HUDEP-2 (cell line): ENCODE measurements around the gene SRMS.

Experiments
- DNase-seq, 76 experiments: peaks; one replicate each; lab custom pipeline; 2025; ENCODE audit not compliant: unreplicated experiment in 76 of 76; lab: John Stamatoyannopoulos, UW

The SRMS gene

GRCh38 chr20:63529861-63530787 is 17.4 kb downstream of the SRMS start:
- DNase-seq: no peak

GRCh38 chr20:63529180-63529860 is 18.2 kb downstream of the SRMS start:
- DNase-seq: no peak

- DNase-seq: no peak
Measured at GRCh38 chr20:63527184-63527583, 20.4 kb downstream of the SRMS start.

GRCh38 chr20:63525971-63526370 is 21.6 kb downstream of the SRMS start:
- DNase-seq: no peak

- no peak for DNase-seq
Measured at GRCh38 chr20:63525185-63525584, 22.4 kb downstream of the SRMS start.

- DNase-seq: no peak
Measured at GRCh38 chr20:63522981-63523611, 24.5 kb downstream of the SRMS start.

- peak in 4 of 76 experiments; percentile 5 to 24 (median 14) for DNase-seq
Measured at GRCh38 chr20:63522091-63522868, 25.3 kb downstream of the SRMS start.

- DNase-seq: no peak
Measured at GRCh38 chr20:63521602-63522001, 25.9 kb downstream of the SRMS start.

GRCh38 chr20:63520934-63521601 is 26.5 kb downstream of the SRMS start:
- DNase-seq: peak in 51 of 76 experiments; percentile 11 to 64 (median 41)

GRCh38 chr20:63520504-63520933 is 27.0 kb downstream of the SRMS start, which contains the start of gene PPDPF:
Gene PPDPF (plus strand): TSS chr20:63520765. CDS start chr20:63521309, 544 bp downstream.
- DNase-seq: peak in 66 of 76 experiments; percentile 13 to 84 (median 62)

GRCh38 chr20:63519668-63520503 is 27.7 kb downstream of the SRMS start:
- peak in 12 of 76 experiments; percentile 16 to 84 (median 40) for DNase-seq

GRCh38 chr20:63518946-63519667 is 28.4 kb downstream of the SRMS start:
- no peak for DNase-seq

GRCh38 chr20:63518351-63518861 is 29.1 kb downstream of the SRMS start:
- DNase-seq: no peak

- no peak for DNase-seq
Measured at GRCh38 chr20:63517376-63518309, 29.9 kb downstream of the SRMS start.

GRCh38 chr20:63514520-63514919 is 33.0 kb downstream of the SRMS start:
- DNase-seq: peak in 9 of 76 experiments; percentile 9 to 43 (median 22)

GRCh38 chr20:63513207-63513606 is 34.3 kb downstream of the SRMS start:
- DNase-seq: no peak

- no peak for DNase-seq
Measured at GRCh38 chr20:63509088-63509564, 38.4 kb downstream of the SRMS start.
